OCI-M2 (cell line): ENCODE results near the gene GARNL3.

ENCODE experiments used
- DNase-seq: peaks from one replicate; lab custom pipeline; 2025; ENCODE audit not compliant: unreplicated experiment; lab: John Stamatoyannopoulos, UW

Gene GARNL3, protein sequence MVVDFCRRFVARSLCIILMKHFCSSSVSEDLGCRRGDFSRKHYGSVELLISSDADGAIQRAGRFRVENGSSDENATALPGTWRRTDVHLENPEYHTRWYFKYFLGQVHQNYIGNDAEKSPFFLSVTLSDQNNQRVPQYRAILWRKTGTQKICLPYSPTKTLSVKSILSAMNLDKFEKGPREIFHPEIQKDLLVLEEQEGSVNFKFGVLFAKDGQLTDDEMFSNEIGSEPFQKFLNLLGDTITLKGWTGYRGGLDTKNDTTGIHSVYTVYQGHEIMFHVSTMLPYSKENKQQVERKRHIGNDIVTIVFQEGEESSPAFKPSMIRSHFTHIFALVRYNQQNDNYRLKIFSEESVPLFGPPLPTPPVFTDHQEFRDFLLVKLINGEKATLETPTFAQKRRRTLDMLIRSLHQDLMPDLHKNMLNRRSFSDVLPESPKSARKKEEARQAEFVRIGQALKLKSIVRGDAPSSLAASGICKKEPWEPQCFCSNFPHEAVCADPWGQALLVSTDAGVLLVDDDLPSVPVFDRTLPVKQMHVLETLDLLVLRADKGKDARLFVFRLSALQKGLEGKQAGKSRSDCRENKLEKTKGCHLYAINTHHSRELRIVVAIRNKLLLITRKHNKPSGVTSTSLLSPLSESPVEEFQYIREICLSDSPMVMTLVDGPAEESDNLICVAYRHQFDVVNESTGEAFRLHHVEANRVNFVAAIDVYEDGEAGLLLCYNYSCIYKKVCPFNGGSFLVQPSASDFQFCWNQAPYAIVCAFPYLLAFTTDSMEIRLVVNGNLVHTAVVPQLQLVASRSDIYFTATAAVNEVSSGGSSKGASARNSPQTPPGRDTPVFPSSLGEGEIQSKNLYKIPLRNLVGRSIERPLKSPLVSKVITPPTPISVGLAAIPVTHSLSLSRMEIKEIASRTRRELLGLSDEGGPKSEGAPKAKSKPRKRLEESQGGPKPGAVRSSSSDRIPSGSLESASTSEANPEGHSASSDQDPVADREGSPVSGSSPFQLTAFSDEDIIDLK

DNA sequence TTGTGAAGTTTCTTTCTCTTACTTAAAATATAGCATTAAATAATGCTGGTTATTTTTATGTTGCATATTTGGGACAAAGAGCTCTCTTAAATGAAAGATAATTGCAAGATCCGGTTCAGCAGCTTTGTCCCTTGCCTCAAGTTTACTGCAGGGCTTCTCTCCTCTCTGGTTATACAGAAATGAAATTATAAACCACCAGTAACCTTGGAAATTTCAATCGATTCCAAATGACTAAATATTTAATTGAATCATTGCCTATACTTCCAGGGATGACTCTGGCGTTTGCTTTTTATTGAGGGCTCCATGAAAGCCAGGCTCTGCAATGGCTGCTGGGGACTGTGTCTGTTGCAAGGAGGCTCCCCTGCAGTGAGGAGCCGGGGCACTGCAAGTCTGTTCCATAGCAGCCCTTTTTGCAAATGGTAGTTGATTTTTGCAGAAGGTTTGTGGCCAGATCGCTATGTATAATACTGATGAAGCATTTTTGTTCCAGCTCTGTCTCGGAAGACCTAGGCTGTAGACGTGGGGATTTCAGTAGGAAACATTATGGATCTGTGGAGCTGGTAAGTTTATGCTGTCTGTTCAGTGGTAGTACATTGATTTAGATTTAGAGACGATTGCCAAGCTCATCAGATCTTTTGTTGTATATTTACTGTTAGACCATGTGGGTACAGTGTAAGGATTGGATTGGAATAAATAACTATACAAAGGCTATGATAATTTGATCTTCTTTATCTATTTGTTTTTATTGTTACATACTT is at the start of gene GARNL3:
GARNL3 (plus strand) TSS at position 313 of the 758 bp plus-strand sequence; CDS start at position 417, 104 bp downstream.
- no peak for DNase-seq

DNA sequence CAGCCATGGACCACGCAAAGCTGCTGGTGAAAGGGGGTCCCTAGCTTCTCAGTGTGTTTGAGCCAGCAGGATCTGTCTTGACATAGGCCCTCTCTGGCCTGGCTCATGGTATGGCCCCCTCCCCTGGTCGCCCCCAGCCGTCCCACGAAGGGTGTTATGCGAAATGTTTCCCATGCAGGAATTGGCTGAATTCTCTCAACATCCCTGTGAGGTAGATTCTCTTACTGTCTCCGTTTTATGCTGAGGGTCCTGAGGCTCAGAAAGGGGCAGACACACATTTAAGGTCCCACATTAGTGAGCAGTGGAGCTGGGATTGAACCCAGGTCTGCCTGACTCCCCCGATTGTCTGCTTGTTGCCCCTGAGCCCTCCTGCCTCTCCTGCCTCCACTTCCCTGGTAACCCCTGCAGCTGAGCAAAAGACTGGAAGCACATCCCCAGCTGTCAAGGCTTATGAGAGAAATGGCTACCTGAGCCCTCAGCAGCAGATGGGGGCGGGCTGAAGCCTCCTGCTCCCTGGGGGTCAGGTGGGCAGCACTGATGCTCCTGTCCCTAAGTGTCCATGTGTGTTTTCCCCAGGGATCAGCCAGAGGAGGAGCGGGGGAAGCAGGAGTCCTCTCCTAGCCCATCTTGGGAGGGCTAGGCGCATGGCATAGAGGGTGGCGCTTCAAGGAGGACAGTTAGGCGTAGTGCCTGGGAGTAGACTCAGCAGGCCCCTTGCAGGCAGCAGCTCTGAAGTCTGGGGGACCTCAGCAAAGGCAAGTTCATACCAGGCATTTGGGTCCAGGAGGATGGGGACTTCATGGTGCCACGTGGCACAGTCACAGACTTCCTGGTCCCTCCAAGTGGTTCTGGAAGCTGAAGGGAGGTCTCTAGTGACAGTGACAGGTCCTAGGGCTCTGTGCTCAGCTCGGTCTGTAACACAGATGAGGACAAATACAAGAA is 49.0 kb upstream of the GARNL3 start:
- no peak for DNase-seq

DNA sequence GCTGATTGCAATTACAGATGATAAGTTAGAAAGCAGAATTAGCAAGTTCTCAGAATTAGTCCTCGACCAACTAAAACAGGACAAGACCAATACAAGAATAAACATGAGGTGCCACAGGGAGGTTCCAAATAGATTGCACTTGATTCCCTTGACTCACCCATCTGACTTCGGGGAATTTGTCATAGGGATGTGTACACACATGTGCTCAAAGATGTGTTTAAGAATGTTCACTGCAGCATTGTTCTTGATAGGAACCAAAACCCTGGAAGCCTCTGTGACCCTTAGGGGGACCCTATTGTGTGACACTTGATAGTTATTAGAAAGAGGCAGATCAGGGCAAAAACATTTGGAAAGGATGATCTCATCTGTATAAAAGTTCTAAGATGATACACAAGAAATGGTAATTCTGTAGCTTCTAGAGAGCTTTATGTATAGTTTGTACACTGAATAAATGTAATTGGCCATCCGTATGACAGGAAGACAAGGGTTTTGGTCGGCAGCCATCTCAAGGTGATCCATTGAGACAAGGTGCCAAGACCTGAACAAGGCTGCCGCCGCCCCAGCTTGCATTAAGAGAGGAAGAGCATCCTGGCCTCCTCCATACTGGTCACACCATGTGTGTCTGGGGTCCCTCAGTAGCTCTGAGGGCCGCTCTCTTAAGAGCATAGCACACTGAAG is 48.2 kb upstream of the GARNL3 start:
- DNase-seq: no peak

DNA sequence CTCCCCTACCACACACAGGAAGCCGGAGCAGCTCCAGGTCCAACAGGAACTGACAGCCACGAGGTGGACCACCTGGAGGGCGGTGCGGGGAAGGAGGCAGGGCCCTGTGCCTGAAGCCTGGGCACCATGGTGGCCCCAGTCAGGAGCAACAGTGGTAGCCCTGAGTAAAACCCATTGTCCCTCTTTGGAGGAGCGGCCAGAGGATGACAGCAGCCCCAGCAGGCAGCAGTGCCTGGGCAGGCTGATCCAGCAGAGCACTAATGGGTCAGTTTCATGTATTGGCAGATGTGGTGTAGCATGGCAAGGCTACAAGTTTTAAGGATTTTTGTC is 47.7 kb upstream of the GARNL3 start:
- DNase-seq: no peak

DNA sequence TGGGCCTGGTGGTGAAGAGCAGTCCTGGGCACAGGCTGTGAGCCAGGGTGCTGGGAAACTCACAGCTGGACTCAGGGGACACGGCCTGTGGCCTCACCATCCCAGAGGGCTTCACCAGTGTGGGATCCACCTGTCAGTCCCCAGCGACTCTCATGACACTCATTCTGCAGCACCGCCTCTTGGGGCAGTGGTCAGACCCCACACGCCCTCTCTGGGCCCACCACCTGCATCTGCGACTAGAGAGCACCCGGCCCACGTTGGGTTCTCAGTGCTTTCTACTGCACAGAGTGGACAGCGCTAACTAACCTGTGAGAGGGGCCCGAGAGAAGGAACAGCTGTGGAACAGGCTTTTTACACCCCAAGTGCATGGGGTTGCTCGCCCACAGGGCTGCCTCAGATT is 45.8 kb upstream of the GARNL3 start:
- no peak for DNase-seq

DNA sequence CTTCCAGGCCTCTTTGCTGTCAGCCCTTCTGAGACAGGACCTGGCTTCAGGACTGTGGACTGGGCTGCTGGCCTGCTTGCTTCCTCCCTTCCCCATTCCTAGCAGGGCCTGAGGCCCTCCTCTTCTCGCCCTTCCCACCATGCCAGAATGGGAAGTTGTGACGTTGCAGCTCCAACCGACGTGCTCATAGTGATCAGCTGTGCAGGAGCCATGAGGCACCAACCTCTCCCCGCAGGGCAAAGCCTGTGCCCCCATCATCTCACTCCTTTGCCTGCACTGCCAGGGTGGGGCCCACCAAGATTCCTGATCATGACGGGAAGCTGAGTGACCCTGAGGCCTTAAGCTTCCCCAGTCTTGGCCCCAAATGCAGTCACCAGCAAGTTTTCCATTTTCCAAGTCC is 45.1 kb upstream of the GARNL3 start:
- DNase-seq: no peak

DNA sequence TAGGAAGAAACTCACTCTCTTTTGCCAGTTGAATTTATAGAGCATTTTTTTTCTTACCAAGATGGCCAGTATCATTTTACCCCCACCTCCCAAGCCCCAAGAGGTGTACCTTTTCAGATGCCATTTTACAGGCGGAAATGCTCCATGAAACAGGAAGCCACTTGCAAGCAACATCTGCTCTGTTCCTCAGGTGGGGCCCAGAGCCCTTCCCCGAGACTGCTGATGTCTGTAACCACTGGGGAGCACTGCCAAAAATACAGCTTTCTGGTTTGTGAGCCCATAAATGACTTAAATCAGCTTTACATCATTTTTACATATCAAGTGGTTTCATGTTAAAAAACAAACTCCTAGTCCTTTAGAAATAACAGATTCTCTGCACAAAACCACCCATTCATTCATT is 42.9 kb upstream of the GARNL3 start:
- DNase-seq: no peak

DNA sequence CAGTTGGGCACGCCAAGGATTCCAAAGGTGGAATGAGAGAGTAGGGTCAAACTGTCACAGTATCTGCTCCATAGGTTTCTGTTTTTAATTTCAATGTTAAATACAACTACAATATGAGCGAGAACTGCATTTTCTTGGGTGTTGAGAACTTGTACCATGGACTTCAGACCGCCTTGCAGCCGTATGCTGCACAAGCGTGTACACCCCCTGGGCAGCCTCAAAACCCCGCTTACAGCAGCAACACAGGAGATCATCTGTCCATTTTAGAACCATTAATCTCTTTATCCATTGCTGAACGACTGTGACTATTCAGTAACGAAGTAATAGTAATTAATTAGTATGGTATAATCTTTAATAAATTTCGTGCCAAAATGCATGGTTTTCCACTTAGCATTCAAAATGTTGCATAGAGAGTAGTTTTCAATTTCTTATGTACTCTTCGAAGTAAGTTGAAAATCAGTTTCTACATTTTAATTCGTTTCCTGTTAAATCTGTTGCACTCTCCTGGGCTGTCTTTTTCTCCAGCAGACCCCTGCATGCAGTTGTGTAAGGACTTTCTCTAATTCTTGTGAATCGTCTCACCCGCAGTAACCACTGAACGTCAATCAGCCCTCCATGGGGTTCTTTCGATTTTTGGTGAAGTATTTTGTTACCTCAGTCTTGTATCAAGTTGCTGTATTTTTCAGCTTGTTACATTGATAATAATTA is 42.0 kb upstream of the GARNL3 start:
- DNase-seq: no peak

DNA sequence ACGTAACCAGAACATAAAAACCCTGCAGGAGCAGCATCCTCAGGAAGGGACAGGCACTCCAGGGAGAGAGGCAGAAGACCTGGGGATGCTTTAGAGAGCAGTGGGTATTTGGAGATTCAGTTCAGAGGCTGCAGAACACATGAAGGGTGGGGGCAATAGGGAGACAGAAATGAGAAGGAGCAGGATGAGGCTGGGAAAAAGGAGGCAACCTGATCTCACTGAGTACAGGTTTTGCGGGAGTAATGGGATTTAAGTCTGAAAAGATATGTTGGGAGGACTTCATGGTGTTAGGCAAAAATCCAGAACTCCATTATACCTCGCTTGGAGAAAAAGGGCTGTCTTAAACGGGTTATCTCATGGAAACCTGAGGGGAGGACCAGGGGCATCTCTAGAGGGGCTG is 41.3 kb upstream of the GARNL3 start:
- DNase-seq: no peak

DNA sequence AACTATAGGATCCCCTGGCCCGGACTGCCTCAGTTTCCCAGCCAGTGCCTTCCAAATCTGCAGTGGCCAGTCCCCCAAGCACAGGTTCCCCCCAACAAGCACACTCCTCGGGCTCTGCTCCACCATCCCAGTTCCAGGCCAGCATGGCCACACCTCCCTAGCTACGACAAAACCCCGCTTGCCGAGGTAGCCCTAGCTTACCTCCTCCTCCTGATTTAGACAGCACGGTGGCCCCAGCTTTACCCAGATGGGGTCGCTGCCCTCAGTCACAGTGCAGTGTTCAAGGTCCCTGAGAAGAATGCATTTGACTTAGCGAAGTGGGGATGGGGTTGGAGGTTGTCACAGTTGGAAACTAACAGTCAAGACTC is 40.8 kb upstream of the GARNL3 start:
- DNase-seq: no peak

DNA sequence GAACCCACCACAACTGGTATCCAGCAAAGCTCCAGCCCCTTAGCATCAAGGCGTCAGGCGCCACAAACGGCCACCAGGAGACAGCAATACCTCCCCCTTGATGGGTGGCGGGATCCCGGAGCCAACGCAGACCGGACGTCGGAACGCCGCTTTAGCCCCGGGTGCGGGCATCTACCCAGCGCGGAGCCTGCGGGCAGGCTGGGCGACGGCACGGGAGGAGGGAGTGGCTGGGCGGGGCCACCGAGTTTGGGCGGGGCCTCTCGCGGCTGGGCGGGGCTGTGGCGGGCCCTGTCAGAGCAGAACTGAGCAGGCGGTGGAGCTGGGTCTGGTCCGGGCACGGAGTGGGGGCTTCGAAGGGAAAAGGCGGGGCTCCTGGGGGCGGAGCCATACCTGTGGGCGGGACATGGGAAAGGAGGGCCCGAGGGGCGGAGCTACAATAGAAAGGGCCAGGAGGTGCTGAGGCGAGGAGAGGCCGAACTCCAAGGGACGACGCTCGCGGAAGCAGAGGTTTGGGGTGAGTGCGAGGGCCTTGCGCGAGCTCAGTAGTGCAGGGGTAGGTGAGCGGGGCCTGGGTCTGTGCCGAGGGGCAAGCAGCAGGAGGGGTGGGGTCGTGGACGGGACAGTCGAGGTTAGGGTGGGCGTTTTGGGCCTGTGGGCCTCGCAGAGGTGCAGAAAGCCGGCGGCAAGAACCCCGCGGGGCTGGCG is 40.2 kb upstream of the GARNL3 start:
- no peak for DNase-seq

DNA sequence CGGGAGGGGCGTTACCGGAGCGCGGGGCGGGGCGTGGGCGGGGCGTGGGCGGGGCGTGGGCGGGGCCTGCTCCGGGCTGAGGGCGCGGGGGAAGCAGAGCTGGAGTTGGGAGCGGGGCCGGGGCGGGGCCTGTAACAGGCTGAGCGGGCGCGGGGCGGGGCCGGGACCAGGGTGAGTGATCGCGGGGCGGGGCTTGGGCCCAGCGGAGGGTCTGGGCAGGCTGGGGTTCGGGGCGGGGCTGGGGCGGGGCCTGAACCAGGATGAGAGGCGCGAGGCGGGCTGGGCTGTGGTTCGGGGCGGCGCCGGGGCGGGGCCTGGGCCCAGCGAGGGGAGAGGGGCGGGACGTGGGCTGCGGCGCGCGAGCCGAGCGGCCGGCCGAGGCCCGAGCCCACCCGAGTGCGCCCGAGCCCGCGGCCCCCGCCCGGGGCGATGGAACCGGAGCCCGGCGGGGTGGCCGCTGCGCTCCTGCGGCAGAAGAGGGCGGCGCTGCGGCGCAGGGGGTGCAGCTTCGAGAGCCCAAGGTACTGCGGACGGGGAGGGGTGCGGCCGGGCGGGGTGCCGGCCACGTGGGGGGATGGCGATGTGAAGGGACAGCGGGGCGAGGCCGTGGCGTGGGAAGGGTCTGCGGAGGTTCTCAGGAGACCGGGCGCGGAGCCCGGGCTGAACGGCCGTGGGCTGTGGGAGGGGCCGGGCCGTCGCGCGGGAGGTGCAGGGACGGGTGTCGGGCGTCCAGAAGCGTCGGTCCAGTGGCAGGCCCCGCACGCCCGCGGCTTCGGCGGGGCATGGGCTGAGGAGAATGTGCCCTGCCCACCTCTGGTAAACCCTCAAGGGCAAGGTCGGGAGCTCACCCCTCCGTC is 39.5 kb upstream of the GARNL3 start:
- peak; percentile 27 for DNase-seq

DNA sequence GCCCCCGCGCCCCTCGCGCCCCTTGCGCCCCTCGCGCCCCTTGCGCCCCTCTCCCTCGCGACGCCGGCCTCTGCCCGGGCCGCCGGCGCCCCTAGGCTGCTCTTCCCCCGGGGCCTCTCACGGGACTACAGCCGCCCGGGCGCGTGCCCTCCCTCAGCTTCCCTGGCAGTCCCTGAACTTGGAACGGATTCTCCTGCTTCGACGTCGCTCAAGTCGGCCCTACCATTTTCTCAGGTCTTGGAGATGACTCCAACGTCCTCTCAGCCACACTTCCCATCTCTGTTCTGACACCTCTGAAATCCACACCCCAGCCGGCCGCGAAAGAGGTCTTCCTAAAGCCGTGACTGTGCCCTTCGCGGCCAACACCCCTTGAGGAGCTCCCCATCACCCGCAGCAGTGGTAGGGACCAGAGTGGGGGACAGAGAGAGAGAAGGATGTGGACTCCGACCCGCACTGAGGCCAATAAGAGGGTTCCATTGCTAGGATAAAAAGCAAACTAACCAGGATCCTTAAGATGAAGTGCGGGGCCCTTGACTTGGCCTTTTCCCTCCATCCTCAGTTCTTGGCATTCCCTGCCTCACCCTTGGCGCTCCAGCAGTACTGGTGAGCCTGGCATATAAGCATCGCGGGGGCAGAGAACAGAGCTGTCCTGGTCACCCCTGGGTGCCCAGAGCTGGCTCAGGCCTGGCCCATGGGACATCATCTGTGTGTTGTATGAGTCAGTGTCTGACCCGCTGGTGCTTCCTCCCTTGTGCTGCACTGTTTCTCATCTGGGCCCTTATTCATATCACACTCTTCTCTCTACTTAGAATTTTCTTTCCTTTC is 38.6 kb upstream of the GARNL3 start:
- no peak for DNase-seq

DNA sequence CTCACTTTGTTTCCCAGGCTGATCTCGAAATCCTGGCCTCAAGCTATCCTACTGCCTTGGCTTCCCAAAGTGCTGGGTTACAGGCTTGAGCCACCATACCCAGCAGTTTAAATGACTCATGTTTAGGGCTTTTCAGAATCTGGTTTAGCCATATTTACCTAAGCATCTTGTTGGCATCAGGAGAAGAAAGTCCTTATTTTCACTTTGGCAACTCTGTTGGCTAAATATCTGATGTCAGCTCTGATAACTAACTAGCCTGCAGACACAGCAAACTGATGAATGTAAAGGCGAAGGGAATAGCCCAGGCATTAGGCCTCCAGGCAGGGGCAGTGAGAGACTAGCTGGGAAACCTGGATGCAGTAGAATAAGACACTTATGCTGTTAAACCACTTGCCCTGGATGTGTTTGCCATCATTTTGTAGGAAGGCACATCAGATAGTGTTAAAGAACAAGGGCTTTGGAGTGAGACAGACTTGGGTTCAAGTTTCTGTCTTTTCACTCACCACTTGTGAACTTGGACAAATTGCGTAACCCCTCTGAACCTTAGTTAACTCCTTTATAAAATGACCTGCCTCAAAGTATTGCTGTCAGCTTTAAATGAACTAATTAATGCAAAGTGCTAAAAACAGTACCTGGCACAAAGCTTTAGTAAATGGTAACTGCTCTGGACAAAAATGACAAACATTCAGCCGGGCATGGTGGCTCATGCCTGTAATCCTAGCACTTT is 34.7 kb upstream of the GARNL3 start:
- no peak for DNase-seq

DNA sequence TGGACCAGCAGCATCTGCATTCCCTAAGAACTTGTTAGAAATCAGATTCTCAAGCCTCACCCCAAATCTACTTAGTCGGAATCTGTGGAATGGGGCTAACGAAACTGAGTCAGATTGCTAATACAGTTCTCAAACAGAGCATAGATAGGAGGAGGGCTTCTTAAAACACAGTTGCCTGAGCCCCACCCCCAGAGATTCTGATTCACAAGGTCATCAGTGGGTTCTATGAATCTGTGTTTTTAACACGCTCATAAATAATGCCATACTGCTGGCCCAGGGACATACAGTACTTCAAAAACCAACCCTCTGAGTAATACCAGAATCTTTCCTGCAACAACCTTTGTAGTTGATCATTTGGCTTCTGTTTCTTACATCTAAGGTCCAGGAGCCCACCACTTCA is 32.9 kb upstream of the GARNL3 start:
- DNase-seq: no peak
